NCI-H526 (cell line): Measurements from ENCODE around the gene CBR3.
A peak's percentile ranks its signal among the peaks of the same experiment; 100 is the strongest.
"Not testable (repeated sequence)": the region's sequence is repeated elsewhere in the genome, so short reads cannot be mapped to it uniquely, and the experiment has no call there.

Experiments
- DNase-seq, 2 experiments: peaks; one replicate each; lab custom pipeline; 2025; lab: John Stamatoyannopoulos, UW

CBR3 gene

GRCh38 chr21:36120304-36120888, 14.5 kb upstream of the CBR3 start:
- no peak for DNase-seq

GRCh38 chr21:36122977-36123376, 11.9 kb upstream of the CBR3 start:
- peak in 1 of 2 experiments; percentile 21 for DNase-seq

GRCh38 chr21:36124395-36124794, 10.5 kb upstream of the CBR3 start:
- DNase-seq, result no peak

GRCh38 chr21:36125512-36126207, 9.2 kb upstream of the CBR3 start:
- DNase-seq, result peak in 1 of 2 experiments; percentile 68

- DNase-seq, result no peak
Measured at GRCh38 chr21:36126208-36126565, 8.7 kb upstream of the CBR3 start.

- no peak for DNase-seq
Measured at GRCh38 chr21:36126621-36127110, 8.2 kb upstream of the CBR3 start.

GRCh38 chr21:36127250-36127904, 7.5 kb upstream of the CBR3 start:
- no peak for DNase-seq

GRCh38 chr21:36127977-36128376, 6.9 kb upstream of the CBR3 start:
- DNase-seq, result no peak

GRCh38 chr21:36129219-36129618, 5.7 kb upstream of the CBR3 start:
- DNase-seq, result no peak

GRCh38 chr21:36130414-36130762, 4.5 kb upstream of the CBR3 start:
- DNase-seq, result not testable (repeated sequence)

- not testable (repeated sequence) for DNase-seq
Measured at GRCh38 chr21:36130839-36131238, 4.0 kb upstream of the CBR3 start.

GRCh38 chr21:36132696-36133095, 2.2 kb upstream of the CBR3 start:
- no peak for DNase-seq

GRCh38 chr21:36135391-36136102, 668 bp downstream of the CBR3 start:
- DNase-seq, result peak; percentile 34 to 81

GRCh38 chr21:36139791-36140190, 4.9 kb downstream of the CBR3 start:
- DNase-seq, result not testable (repeated sequence)

GRCh38 chr21:36141513-36141925, 6.6 kb downstream of the CBR3 start:
- DNase-seq, result peak; percentile 95 to 97

GRCh38 chr21:36144233-36144632, 9.4 kb downstream of the CBR3 start:
- not testable (repeated sequence) for DNase-seq

GRCh38 chr21:36145259-36145658, 10.4 kb downstream of the CBR3 start:
- no peak for DNase-seq

- no peak for DNase-seq
Measured at GRCh38 chr21:36147911-36148310, 13.0 kb downstream of the CBR3 start.

- DNase-seq, result no peak
Measured at GRCh38 chr21:36148886-36149285, 14.0 kb downstream of the CBR3 start.

- no peak for DNase-seq
Measured at GRCh38 chr21:36149788-36150711, 15.2 kb downstream of the CBR3 start.

GRCh38 chr21:36155603-36156338, 20.9 kb downstream of the CBR3 start:
- peak; percentile 45 to 66 for DNase-seq
